Coronary artery (tissue), 2 donors: Measurements from ENCODE around the gene NRIP1.

Source experiments
- DNase-seq: peaks from one replicate; pipeline ENCODE4 v3.0.0-alpha.2; 2017; ENCODE audit warnings: low spot score
- H3K27ac ChIP-seq, 2 donors: fragments of 200-600 bp; sonication (generic); one replicate each; pipeline ENCODE4 v1.5.1; 2016 to 2019
- H3K4me3 ChIP-seq: fragments of 200-600 bp; sonication (generic); 2 replicates; pipeline ENCODE4 v1.5.1; 2016; ENCODE audit warnings: mild to moderate bottlenecking, moderate library complexity
- CTCF ChIP-seq: fragments of 200-600 bp; sonication (generic); IDR thresholded peaks from one replicate; pipeline ENCODE4 v1.5.1; 2019; ENCODE audit warnings: antibody characterized with exemption

The NRIP1 gene

GRCh38 chr21:15061279-15061678, 3.5 kb downstream of the NRIP1 start:
- no peak overlapping the region for H3K27ac ChIP-seq
- DNase-seq = no peak
- H3K4me3 ChIP-seq = peak overlapping the region; percentile 7
- no peak for TF ChIP-seq CTCF

GRCh38 chr21:15060543-15061175, 4.1 kb downstream of the NRIP1 start:
- DNase-seq = no peak
- H3K27ac ChIP-seq = no peak overlapping the region
- TF ChIP-seq CTCF = no peak
- H3K4me3 ChIP-seq = peak overlapping the region; percentile 7

- H3K4me3 ChIP-seq = no peak overlapping the region
- no peak for DNase-seq
- no peak for TF ChIP-seq CTCF
- no peak overlapping the region for H3K27ac ChIP-seq
Observed at GRCh38 chr21:15059397-15059796, 5.4 kb downstream of the NRIP1 start.

- DNase-seq = no peak
- no peak overlapping the region for H3K4me3 ChIP-seq
- no peak overlapping the region for H3K27ac ChIP-seq
- no peak for TF ChIP-seq CTCF
Observed at GRCh38 chr21:15058854-15059263, 5.9 kb downstream of the NRIP1 start.

GRCh38 chr21:15057285-15057684, 7.5 kb downstream of the NRIP1 start:
- TF ChIP-seq CTCF = no peak
- DNase-seq = no peak
- Histone ChIP-seq H3K27ac (no peak overlapping the region), H3K4me3 (no peak overlapping the region)

- DNase-seq = no peak
- Histone ChIP-seq H3K4me3 (no peak overlapping the region), H3K27ac (no peak overlapping the region)
- TF ChIP-seq CTCF = no peak
Observed at GRCh38 chr21:15054606-15055239, 10.1 kb downstream of the NRIP1 start.

GRCh38 chr21:15054089-15054488, 10.7 kb downstream of the NRIP1 start:
- no peak for DNase-seq
- Histone ChIP-seq H3K4me3 (no peak overlapping the region), H3K27ac (no peak overlapping the region)
- TF ChIP-seq CTCF = no peak
